T-helper 2 cell treated with Interferon-gamma antibody and Interleukin-4, amounts not matched to agents 5 μg/mL and 100 μg/mL, for 36 hours (primary cell): ENCODE results near the gene PHOX2B.

Experiments
- DNase-seq: peaks from one replicate; pipeline ENCODE4 v3.0.0; 2021; ENCODE audit warnings: low spot score
- H3K27ac Mint-ChIP-seq: one replicate; pipeline ENCODE4 v1.8.0; 2021; ENCODE audit warnings: mild to moderate bottlenecking, mixed read lengths
- H3K27me3 Mint-ChIP-seq: one replicate; pipeline ENCODE4 v1.8.0; 2021; ENCODE audit warnings: low read depth, mixed read lengths
- H3K36me3 Mint-ChIP-seq: one replicate; pipeline ENCODE4 v1.8.0; 2021; ENCODE audit warnings: low read depth, mixed read lengths
- H3K4me1 Mint-ChIP-seq: one replicate; pipeline ENCODE4 v1.8.0; 2021; ENCODE audit warnings: low read depth, mixed read lengths
- H3K4me3 Mint-ChIP-seq: one replicate; pipeline ENCODE4 v1.8.0; 2022; ENCODE audit warnings: mild to moderate bottlenecking, moderate library complexity, mixed read lengths
- H3K9me3 Mint-ChIP-seq: one replicate; pipeline ENCODE4 v1.8.0; 2021; ENCODE audit warnings: mixed read lengths

The PHOX2B gene

GRCh38 chr4:41748571-41749475 is at the start of gene PHOX2B:
Gene PHOX2B (minus strand): TSS chr4:41748725. CDS start chr4:41748610, 115 bp downstream.
- Mint-ChIP-seq H3K27ac (peak within 1 kb of the TSS; percentile 7), H3K9me3 (peaks cover 4% of the 10 kb centered on the region), H3K27me3 (peaks cover 90% of the 10 kb centered on the region), H3K36me3 (no peaks in the 10 kb centered on the region), H3K4me3 (no peak within 1 kb of the TSS), H3K4me1 (peaks cover 1% of the 10 kb centered on the region)
- DNase-seq, result no peak

DNA sequence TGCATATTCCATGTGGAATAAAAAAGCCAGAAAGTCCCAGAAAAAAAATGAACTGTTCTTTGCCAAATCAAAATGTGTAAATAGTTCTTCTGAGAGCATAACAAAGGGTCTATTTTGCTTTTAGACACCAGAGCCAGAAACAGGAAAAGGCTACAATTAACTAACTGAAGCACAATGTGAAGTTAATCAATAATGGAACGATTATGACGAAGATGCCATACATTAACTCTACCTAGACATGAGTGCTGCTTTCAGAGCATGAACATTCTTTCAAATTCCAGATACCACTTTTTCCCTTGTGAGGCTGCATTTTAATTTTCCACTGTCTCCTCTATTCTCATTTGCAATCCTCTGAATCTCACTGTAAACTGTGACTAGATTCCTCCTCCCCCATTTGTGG is 48.7 kb upstream of the PHOX2B start:
- no peak for DNase-seq
- H3K9me3 Mint-ChIP-seq, result no peaks in the 10 kb centered on the region
- H3K27me3 Mint-ChIP-seq, result peaks cover 15% of the 10 kb centered on the region
- H3K27ac Mint-ChIP-seq, result no peak overlapping the region
- H3K36me3 Mint-ChIP-seq, result no peaks in the 10 kb centered on the region
- H3K4me1 Mint-ChIP-seq, result no peaks in the 10 kb centered on the region
- H3K4me3 Mint-ChIP-seq, result no peak overlapping the region

DNA sequence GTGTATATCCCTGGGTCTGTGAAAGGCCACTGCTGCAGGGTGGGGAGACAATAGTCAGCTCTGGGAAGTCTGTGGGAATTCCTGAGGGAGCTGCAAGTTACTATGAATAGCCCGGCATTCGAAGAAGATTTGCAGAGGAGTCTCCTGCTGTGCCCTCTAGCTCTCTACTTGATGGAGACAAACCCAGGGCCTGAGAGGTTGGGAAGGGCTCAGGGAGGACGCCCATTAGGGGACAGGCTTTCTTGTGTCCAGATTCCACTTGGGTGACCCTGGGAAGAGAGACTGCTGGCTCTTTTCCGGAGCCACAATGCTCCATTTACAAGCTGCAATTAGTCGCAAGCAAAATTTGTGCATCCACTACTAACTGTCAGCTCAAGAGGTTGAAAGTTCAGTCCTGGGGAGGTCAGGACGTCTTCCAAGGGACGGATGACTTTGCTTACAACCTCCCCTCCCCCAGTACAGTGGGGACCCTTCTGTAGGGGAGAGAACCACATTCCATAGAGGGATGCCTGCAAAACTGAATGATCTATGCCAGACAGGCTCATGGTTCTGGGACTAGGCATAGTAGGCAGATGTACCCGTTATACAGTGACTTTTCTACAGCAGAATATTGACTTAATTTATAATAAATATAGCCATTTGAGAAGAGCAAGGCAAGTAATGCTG is 48.2 kb upstream of the PHOX2B start:
- Mint-ChIP-seq H3K27me3 (peaks cover 15% of the 10 kb centered on the region), H3K36me3 (no peaks in the 10 kb centered on the region), H3K4me1 (no peaks in the 10 kb centered on the region), H3K9me3 (no peaks in the 10 kb centered on the region), H3K4me3 (no peak overlapping the region), H3K27ac (no peak overlapping the region)
- DNase-seq, result no peak

DNA sequence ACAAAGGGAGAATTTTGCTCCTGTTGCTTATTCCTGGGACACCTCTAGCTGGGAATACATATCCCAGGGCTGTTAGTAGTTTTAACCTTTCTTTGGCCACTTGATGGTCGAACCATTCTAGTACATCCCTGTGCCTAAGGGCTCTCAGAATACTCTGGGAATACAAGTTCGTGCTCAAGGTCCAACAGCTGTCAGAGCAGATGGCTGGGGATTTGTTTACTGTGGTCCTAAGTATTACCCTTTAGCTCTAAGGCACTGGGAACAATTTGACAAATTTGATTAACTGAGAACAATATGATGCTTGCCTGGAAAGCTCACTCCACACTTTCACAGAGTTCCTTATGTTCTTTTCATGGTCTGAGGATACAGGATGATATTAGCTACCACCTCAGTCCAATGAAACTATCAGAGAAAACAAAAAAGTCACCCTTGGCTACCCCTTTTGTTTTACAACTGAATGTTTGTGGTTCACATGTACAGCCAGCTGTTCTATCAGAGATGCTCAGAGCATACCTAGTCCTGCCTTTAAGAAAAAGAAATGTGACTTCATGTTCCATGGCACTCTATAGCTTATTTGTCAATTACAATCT is 47.4 kb upstream of the PHOX2B start:
- Mint-ChIP-seq H3K27me3 (peaks cover 17% of the 10 kb centered on the region), H3K27ac (no peak overlapping the region), H3K4me1 (no peaks in the 10 kb centered on the region), H3K9me3 (no peaks in the 10 kb centered on the region), H3K4me3 (no peak overlapping the region), H3K36me3 (no peaks in the 10 kb centered on the region)
- no peak for DNase-seq

- Mint-ChIP-seq H3K9me3 (no peaks in the 10 kb centered on the region), H3K27me3 (peaks cover 17% of the 10 kb centered on the region), H3K4me1 (no peaks in the 10 kb centered on the region), H3K4me3 (no peak overlapping the region), H3K27ac (no peak overlapping the region), H3K36me3 (no peaks in the 10 kb centered on the region)
- no peak for DNase-seq
Measured at GRCh38 chr4:41792166-41792565, 43.6 kb upstream of the PHOX2B start.

GRCh38 chr4:41791557-41791956 is 43.0 kb upstream of the PHOX2B start:
- H3K4me1 Mint-ChIP-seq, result no peaks in the 10 kb centered on the region
- H3K27me3 Mint-ChIP-seq, result peaks cover 17% of the 10 kb centered on the region
- no peak for DNase-seq
- no peaks in the 10 kb centered on the region for H3K36me3 Mint-ChIP-seq
- no peaks in the 10 kb centered on the region for H3K9me3 Mint-ChIP-seq
- no peak overlapping the region for H3K27ac Mint-ChIP-seq
- H3K4me3 Mint-ChIP-seq, result no peak overlapping the region

DNA sequence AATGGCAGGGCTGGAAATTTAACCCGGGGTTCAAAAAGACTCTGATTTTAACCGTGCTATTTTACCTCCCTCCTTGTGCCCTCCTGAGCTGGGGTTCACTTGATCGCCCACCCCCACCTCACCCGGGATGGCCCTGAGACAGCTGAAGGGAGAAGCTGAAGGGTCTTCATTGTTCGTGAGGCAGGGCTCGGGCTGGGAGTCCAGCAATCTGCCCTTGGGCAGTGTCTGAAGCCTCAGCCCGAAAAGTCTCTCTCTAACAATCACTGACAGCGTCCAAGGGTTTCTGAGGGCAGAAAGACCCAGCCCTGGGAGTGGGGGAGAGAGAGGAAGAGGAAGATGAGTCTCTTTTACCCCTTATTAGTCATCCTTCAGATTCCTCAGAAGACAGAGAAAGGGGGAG is 39.4 kb upstream of the PHOX2B start:
- Mint-ChIP-seq H3K4me3 (no peak overlapping the region), H3K9me3 (no peaks in the 10 kb centered on the region), H3K27ac (no peak overlapping the region), H3K27me3 (peaks cover 10% of the 10 kb centered on the region), H3K4me1 (no peaks in the 10 kb centered on the region), H3K36me3 (no peaks in the 10 kb centered on the region)
- no peak for DNase-seq

DNA sequence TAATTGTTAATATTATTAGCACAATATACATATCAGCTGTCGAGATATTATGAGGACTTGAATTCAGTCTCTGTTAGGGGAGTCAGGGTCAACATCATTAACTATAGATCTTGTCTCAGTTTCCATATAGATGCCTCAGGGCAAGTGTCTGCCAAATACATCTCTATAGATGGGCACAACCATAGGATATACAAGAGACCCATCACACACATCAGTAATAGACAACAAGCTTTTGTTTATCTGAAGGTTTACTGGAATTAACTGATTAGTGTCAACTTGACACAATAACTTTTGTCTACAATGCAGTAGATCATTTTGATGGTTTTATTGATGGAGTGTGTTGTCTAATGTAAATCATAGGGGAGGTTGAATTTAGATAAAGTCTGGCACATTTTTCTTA is 37.1 kb upstream of the PHOX2B start:
- Mint-ChIP-seq H3K4me3 (no peak overlapping the region), H3K36me3 (no peaks in the 10 kb centered on the region)

GRCh38 chr4:41784191-41784979 is 35.9 kb upstream of the PHOX2B start:
- H3K36me3 Mint-ChIP-seq, result no peaks in the 10 kb centered on the region
- H3K27ac Mint-ChIP-seq, result no peak overlapping the region
- no peak overlapping the region for H3K4me3 Mint-ChIP-seq
- H3K4me1 Mint-ChIP-seq, result no peaks in the 10 kb centered on the region
- no peak for DNase-seq
- no peaks in the 10 kb centered on the region for H3K9me3 Mint-ChIP-seq
- H3K27me3 Mint-ChIP-seq, result peaks cover 2% of the 10 kb centered on the region

More for the DNA sequence above, 37.1 kb upstream of the PHOX2B start:
- Mint-ChIP-seq H3K27ac (no peak overlapping the region), H3K9me3 (no peaks in the 10 kb centered on the region), H3K27me3 (peaks cover 4% of the 10 kb centered on the region), H3K4me1 (no peaks in the 10 kb centered on the region)
- no peak for DNase-seq

DNA sequence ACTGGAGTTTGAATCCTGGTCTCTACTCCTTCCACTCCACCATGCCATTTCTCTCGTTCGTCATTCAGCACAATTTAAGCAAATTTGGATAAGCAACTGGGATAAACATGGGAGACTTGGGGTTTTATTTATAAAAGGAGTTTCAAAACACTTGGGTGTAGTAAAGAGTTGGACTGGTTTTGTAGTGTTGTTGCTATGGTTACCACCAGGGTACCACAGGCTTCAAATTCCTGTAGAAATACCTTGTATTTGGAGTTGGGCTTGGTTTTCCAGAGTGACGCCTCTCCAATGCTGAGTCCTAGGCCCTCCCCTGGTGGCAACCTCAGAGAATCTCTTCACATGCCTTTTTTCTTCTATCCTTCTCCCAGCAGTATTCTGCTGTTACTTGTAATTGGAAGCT is 27.9 kb upstream of the PHOX2B start:
- no peaks in the 10 kb centered on the region for H3K27me3 Mint-ChIP-seq
- H3K4me3 Mint-ChIP-seq, result no peak overlapping the region
- no peaks in the 10 kb centered on the region for H3K9me3 Mint-ChIP-seq
- no peaks in the 10 kb centered on the region for H3K4me1 Mint-ChIP-seq
- no peak for DNase-seq
- H3K27ac Mint-ChIP-seq, result no peak overlapping the region
- no peaks in the 10 kb centered on the region for H3K36me3 Mint-ChIP-seq

- H3K9me3 Mint-ChIP-seq, result no peaks in the 10 kb centered on the region
Measured at GRCh38 chr4:41763729-41764128, 15.2 kb upstream of the PHOX2B start.

DNA sequence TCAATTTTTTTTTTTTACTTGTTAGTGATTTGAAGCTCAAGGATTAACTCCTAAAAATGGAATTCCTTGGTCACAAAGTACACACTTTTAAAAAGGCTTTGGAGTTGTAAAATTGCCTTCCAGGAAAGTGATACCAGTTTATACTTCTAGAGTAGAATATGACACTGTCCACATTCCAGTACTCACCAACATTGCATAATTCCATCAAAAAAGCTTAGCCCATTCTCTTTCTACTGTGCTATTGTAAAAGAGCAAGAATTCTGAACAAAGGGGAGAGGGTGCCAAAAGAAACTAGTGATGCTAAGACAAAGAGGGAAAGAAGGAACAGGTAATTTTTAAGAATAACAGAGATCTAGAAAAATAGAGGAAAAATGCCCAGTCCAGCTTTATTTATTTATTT is 10.4 kb upstream of the PHOX2B start:
- Mint-ChIP-seq H3K27me3 (peaks cover 26% of the 10 kb centered on the region), H3K4me3 (no peak overlapping the region), H3K36me3 (no peaks in the 10 kb centered on the region), H3K9me3 (no peaks in the 10 kb centered on the region), H3K27ac (no peak overlapping the region), H3K4me1 (peaks cover 4% of the 10 kb centered on the region)
- DNase-seq, result no peak

More at GRCh38 chr4:41763729-41764128, 15.2 kb upstream of the PHOX2B start:
- DNase-seq, result no peak
- Mint-ChIP-seq H3K4me1 (no peaks in the 10 kb centered on the region), H3K27ac (no peak overlapping the region), H3K4me3 (no peak overlapping the region), H3K27me3 (peaks cover 8% of the 10 kb centered on the region), H3K36me3 (no peaks in the 10 kb centered on the region)

DNA sequence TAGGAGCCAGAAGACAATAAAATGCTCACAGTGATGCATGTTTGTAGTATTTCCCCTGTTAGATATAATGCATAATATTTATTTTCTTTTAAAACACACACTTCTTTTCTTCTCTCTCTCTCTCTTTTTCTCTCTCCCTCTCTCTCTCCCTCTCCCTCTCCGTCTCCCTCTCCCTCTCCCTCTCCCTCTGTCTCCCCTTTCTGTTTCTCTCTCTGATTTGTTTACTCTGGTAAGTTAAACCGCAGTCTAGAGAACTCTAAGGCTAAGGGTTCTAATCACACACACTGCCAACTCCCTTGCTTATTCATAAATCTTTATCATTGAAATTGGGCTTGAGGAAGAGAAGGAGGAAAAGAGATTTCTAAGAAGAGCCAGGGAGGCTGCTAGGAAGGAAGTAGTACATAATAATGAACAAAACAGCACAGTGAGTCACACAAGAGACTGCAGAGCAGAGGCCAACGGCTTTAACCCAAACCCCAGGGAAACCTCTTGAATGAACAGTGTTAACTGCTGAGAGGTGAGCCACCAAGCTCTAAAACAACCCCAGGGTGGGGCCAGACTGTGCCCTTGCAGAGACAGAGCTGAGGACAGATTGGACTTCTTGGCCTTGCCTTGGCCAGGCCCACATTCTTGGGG is 9.1 kb upstream of the PHOX2B start:
- Mint-ChIP-seq H3K36me3 (no peaks in the 10 kb centered on the region), H3K27me3 (peaks cover 36% of the 10 kb centered on the region), H3K4me1 (peaks cover 4% of the 10 kb centered on the region), H3K9me3 (no peaks in the 10 kb centered on the region), H3K27ac (no peak overlapping the region), H3K4me3 (no peak overlapping the region)
- DNase-seq, result no peak
